GM18498 (cell line): Measurements from ENCODE around the gene CPLX3.

ENCODE experiments used
- ATAC-seq: cut with Tn5 transposase; IDR thresholded peaks from one replicate; pipeline ENCODE4 v1.9.1; 2021; ENCODE audit warnings: mild to moderate bottlenecking, moderate library complexity; ENCODE audit not compliant: unreplicated experiment

The CPLX3 gene

GRCh38 chr15:74867466-74868038 lies 41.1 kb downstream of the CPLX3 start:
- ATAC-seq = no peak

- ATAC-seq = no peak
Measured at GRCh38 chr15:74868059-74868458, 41.6 kb downstream of the CPLX3 start.

- no peak for ATAC-seq
Measured at GRCh38 chr15:74869372-74869725, 42.9 kb downstream of the CPLX3 start.

- ATAC-seq = peak; percentile 39
Measured at GRCh38 chr15:74869726-74870407, 43.4 kb downstream of the CPLX3 start.

- ATAC-seq = no peak
Measured at GRCh38 chr15:74870436-74871215, 44.2 kb downstream of the CPLX3 start.

- ATAC-seq = no peak
Measured at GRCh38 chr15:74872702-74873035, 46.2 kb downstream of the CPLX3 start.

GRCh38 chr15:74873036-74873755 lies 46.8 kb downstream of the CPLX3 start, which contains the start of gene SCAMP2:
Gene SCAMP2, minus strand, starts transcription at chr15:74873365. Its CDS starts 110 bp downstream, at chr15:74873255.
- peak; percentile 83 for ATAC-seq

- ATAC-seq = no peak
Measured at GRCh38 chr15:74873756-74874424, 47.5 kb downstream of the CPLX3 start.

GRCh38 chr15:74878273-74878672 lies 51.8 kb downstream of the CPLX3 start:
- no peak for ATAC-seq
